CD4-positive, alpha-beta T cell treated with Interleukin-4 for 1 hour (primary cell): Measurements from ENCODE around the gene ST7L.
"Not testable (repeated sequence)": the region's sequence is repeated elsewhere in the genome, so short reads cannot be mapped to it uniquely, and the experiment has no call there.

ENCODE experiments used
- DNase-seq, 2 donors: peaks; one replicate each; pipeline ENCODE4 v3.0.0-alpha.2; 2020 to 2022

The ST7L gene

GRCh38 chr1:112487686-112488085 is 131.3 kb downstream of the ST7L start:
- DNase-seq: not testable (repeated sequence)

GRCh38 chr1:112486063-112486462 is 132.9 kb downstream of the ST7L start:
- not testable (repeated sequence) for DNase-seq

DNA sequence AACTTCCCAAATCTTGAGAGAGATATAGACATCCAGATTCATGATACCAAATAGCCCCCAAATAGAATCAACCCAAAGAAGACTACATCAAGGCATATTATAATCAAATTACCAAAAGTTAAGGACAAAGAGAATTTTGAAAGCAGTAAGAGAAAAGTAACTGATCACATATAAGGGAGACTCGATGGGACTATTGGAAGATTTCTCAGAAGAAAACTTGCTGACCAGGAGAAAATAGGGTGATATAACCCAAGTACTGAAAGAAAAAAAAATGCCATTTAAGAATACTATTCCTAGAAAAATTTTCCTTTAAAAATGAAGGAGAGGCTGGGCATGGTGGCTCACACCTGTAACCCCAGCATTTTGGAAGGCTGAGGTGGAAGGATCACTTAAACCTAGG is 140.6 kb downstream of the ST7L start:
- no peak for DNase-seq

- no peak for DNase-seq
Measured at GRCh38 chr1:112477550-112477949, 141.4 kb downstream of the ST7L start.
